Embryonic facial prominence (tissue), 1 donor: ENCODE results near the gene ZNF334.

ENCODE experiments used
- DNase-seq: peaks from one replicate; pipeline ENCODE4 v3.0.0-alpha.2; 2016; ENCODE audit errors: extremely low spot score

The ZNF334 gene

GRCh38 chr20:46512943-46513844 is at the start of gene ZNF334:
TSS of gene ZNF334 (minus strand) at chr20:46513559. CDS start at chr20:46512102, 1,457 bp downstream.
- DNase-seq = peak; percentile 35

- peak; percentile 32 for DNase-seq
Measured at GRCh38 chr20:46562373-46563169, 49.2 kb upstream of the ZNF334 start.

GRCh38 chr20:46562009-46562372 is 48.6 kb upstream of the ZNF334 start:
- no peak for DNase-seq

GRCh38 chr20:46559685-46560440 is 46.5 kb upstream of the ZNF334 start:
- DNase-seq = no peak

GRCh38 chr20:46559001-46559400 is 45.6 kb upstream of the ZNF334 start:
- no peak for DNase-seq

GRCh38 chr20:46558511-46558959 is 45.2 kb upstream of the ZNF334 start:
- no peak for DNase-seq

GRCh38 chr20:46557231-46557956 is 44.0 kb upstream of the ZNF334 start:
- DNase-seq = no peak

GRCh38 chr20:46555370-46555956 is 42.1 kb upstream of the ZNF334 start:
- no peak for DNase-seq

GRCh38 chr20:46554828-46555227 is 41.5 kb upstream of the ZNF334 start:
- DNase-seq = no peak

- no peak for DNase-seq
Measured at GRCh38 chr20:46553926-46554325, 40.6 kb upstream of the ZNF334 start.

- DNase-seq = no peak
Measured at GRCh38 chr20:46552460-46553420, 39.4 kb upstream of the ZNF334 start.

- no peak for DNase-seq
Measured at GRCh38 chr20:46551522-46552381, 38.4 kb upstream of the ZNF334 start.

- DNase-seq = no peak
Measured at GRCh38 chr20:46550461-46550860, 37.1 kb upstream of the ZNF334 start, which contains the start of gene OCSTAMP. TSS of gene OCSTAMP (minus strand) at chr20:46550654. CDS start at chr20:46550560, 94 bp downstream.

- DNase-seq = no peak
Measured at GRCh38 chr20:46549188-46549972, 36.0 kb upstream of the ZNF334 start.

- no peak for DNase-seq
Measured at GRCh38 chr20:46548688-46549087, 35.3 kb upstream of the ZNF334 start.

GRCh38 chr20:46547995-46548394 is 34.6 kb upstream of the ZNF334 start:
- DNase-seq = no peak

GRCh38 chr20:46546936-46547335 is 33.6 kb upstream of the ZNF334 start:
- DNase-seq = no peak

- no peak for DNase-seq
Measured at GRCh38 chr20:46546298-46546697, 32.9 kb upstream of the ZNF334 start.
